Uterus (tissue), 2 donors: ENCODE measurements around the gene MTCL1.

ENCODE experiments used
- POLR2A ChIP-seq, 2 donors: fragments of 450-650 bp; IDR thresholded peaks; one replicate each; pipeline ENCODE4 v1.6.1; 2016; ENCODE audit warnings: antibody characterized with exemption in 2 of 2, mild to moderate bottlenecking in 1 of 2, moderate library complexity in 1 of 2
- TF ChIP-seq, protein P1 (sequence below), 4 experiments: fragments of 200-600 bp in 2 of 4; fragments of 450-650 bp in 2 of 4; sonication (generic) in 2 of 4; IDR thresholded peaks; one replicate each; pipeline ENCODE4 v1.5.1; 2016 to 2019; ENCODE audit warnings: antibody characterized with exemption in 4 of 4, mild to moderate bottlenecking in 2 of 4, moderate library complexity in 1 of 4

DNA sequence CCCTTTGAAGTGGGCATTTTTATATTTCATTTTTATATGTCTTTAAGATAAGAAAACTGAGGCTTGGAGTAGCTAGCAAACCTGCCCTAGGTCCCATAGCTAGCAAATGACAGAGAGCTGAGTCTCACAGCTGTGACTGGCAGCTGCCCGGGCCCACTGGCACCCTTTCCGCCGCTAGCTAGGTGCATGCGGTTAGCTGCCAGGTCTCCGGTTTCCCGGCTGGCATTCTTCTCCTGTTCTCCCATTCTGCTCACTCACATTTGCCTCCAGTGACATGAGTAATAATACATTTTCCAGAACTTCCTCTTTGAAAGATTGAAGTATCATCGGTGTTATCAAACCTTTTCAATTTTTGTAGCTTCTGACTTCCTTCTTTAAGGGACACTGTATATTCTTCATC is 38.7 kb downstream of the MTCL1 start:
- TF ChIP-seq, protein P1, sequence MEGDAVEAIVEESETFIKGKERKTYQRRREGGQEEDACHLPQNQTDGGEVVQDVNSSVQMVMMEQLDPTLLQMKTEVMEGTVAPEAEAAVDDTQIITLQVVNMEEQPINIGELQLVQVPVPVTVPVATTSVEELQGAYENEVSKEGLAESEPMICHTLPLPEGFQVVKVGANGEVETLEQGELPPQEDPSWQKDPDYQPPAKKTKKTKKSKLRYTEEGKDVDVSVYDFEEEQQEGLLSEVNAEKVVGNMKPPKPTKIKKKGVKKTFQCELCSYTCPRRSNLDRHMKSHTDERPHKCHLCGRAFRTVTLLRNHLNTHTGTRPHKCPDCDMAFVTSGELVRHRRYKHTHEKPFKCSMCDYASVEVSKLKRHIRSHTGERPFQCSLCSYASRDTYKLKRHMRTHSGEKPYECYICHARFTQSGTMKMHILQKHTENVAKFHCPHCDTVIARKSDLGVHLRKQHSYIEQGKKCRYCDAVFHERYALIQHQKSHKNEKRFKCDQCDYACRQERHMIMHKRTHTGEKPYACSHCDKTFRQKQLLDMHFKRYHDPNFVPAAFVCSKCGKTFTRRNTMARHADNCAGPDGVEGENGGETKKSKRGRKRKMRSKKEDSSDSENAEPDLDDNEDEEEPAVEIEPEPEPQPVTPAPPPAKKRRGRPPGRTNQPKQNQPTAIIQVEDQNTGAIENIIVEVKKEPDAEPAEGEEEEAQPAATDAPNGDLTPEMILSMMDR (IDR thresholded peaks at IDR 0.05): no peak
- no peak for TF ChIP-seq POLR2A (IDR thresholded peaks at IDR 0.05)
